Fibroblast of the aortic adventitia (primary cell): Measurements from ENCODE around the gene DNAAF9. TPM values are rescaled to one million over a fixed set of nuclear protein-coding genes. Genes with fewer than 3 reads are reported as not detected.

Experiments used
- DNase-seq: peaks from one replicate; pipeline ENCODE4 v3.0.0-alpha.2; 2010; ENCODE audit warnings: low read depth
- H3K4me3 ChIP-seq: 2 replicates; pipeline ENCODE4 v1.5.1; 2011; ENCODE audit warnings: low read depth, mild to moderate bottlenecking, control low read depth, low read length, moderate library complexity
- CTCF ChIP-seq: IDR thresholded peaks from 2 replicates; pipeline ENCODE4 v1.5.1; 2011; ENCODE audit warnings: mild to moderate bottlenecking, low read length, control low read depth, inconsistent platforms; ENCODE audit not compliant: insufficient read depth
- total RNA-seq: library from RNA; depleted of rRNA; stranded (reverse); fragments of >200 nt; gene quantifications from 2 replicates; pipeline ENCODE4 v1.2.3, GENCODE V29; 2012; ENCODE audit warnings: low replicate concordance

The DNAAF9 gene
- total RNA-seq, 1 donor: 13.3 TPM

- DNase-seq: no peak
- H3K4me3 ChIP-seq: no peak overlapping the region
Observed at GRCh38 chr20:3405139-3405538, 2.3 kb downstream of the DNAAF9 start.

GRCh38 chr20:3404402-3404801 lies 3.1 kb downstream of the DNAAF9 start:
- H3K4me3 ChIP-seq: no peak overlapping the region
- no peak for TF ChIP-seq CTCF
- DNase-seq: no peak

More at GRCh38 chr20:3405139-3405538, 2.3 kb downstream of the DNAAF9 start:
- TF ChIP-seq CTCF: no peak

GRCh38 chr20:3403741-3404140 lies 3.7 kb downstream of the DNAAF9 start:
- DNase-seq: no peak
- H3K4me3 ChIP-seq: no peak overlapping the region
- no peak for TF ChIP-seq CTCF

GRCh38 chr20:3402453-3402852 lies 5.0 kb downstream of the DNAAF9 start:
- no peak for DNase-seq
- no peak for TF ChIP-seq CTCF
- no peak overlapping the region for H3K4me3 ChIP-seq

- DNase-seq: no peak
- TF ChIP-seq CTCF: no peak
- H3K4me3 ChIP-seq: no peak overlapping the region
Observed at GRCh38 chr20:3400260-3401155, 7.0 kb downstream of the DNAAF9 start.

GRCh38 chr20:3398681-3399252 lies 8.7 kb downstream of the DNAAF9 start:
- peak; percentile 17 for DNase-seq
- H3K4me3 ChIP-seq: no peak overlapping the region
- TF ChIP-seq CTCF: no peak
